ENCODE results near the gene UVSSA. TPM values are rescaled to one million over a fixed set of nuclear protein-coding genes. Genes with fewer than 3 reads are reported as not detected.
"Not testable (repeated sequence)": the region's sequence is repeated elsewhere in the genome, so short reads cannot be mapped to it uniquely, and the experiment has no call there.

UVSSA gene
- total RNA-seq, 1 experiment from 2014 or later: 26.3 TPM

DNA sequence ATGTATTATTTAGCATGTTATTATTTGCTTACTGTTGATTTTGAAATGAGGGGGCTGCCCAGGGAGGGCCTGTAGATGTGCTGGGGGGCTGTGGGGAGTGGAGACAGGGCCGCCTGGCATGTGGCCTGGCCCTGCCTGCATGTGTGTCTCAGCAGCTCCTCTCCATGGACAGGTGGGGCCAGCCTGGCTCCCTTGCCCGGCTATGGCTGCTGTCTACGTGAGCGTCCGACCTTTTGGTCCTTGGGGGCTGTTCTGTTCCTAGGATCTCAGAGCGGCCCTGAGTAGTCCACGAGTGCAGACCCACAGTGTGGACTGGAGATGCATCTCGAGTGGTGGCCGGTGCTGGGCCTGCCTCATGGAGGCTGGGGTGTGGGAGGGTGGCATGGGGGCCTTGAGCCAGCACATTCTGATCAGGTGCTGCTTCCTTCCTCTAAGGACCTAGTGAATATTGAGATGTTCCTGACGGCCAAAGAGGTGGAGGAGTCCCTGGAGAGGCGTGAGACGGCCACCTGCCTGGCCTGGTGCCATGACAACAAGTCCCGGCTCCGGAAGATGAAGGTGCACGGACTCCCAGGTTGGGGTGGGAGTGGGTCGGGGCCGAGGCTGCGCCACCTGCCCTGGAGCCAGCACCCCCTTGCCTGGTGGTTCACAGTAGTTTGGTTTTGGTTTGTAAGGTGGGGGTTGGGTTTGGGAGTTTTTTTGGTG, 24.9 kb upstream of the UVSSA start:
- Histone ChIP-seq H3K9me3 (no peaks in the 10 kb centered on the region), H3K36me3 (ENCODE audit: control insufficient read depth, insufficient read depth, low read length) (peaks cover 1% of the 10 kb centered on the region; the same call in 1 of the 2 replicates), H3K4me1 (no peaks in the 10 kb centered on the region), H3K27me3 (replicated peaks; ENCODE audit: control insufficient read depth, insufficient read depth, low read length) (no peaks in the 10 kb centered on the region), H3K4me3 (ENCODE audit: low read depth, low read length) (no peak overlapping the region)
- Mint-ChIP-seq H3K9me3 (ENCODE audit: unreplicated experiment) (no peaks in the 10 kb centered on the region), H3K4me3 (ENCODE audit: unreplicated experiment) (no peak overlapping the region), H3K27me3 (ENCODE audit: insufficient read depth, unreplicated experiment) (no peaks in the 10 kb centered on the region), H3K36me3 (ENCODE audit: insufficient read depth, unreplicated experiment) (peaks cover 38% of the 10 kb centered on the region), H3K27ac (ENCODE audit: unreplicated experiment) (no peak overlapping the region), H3K4me1 (ENCODE audit: low read depth, unreplicated experiment) (no peaks in the 10 kb centered on the region)
- TF ChIP-seq, protein P1, sequence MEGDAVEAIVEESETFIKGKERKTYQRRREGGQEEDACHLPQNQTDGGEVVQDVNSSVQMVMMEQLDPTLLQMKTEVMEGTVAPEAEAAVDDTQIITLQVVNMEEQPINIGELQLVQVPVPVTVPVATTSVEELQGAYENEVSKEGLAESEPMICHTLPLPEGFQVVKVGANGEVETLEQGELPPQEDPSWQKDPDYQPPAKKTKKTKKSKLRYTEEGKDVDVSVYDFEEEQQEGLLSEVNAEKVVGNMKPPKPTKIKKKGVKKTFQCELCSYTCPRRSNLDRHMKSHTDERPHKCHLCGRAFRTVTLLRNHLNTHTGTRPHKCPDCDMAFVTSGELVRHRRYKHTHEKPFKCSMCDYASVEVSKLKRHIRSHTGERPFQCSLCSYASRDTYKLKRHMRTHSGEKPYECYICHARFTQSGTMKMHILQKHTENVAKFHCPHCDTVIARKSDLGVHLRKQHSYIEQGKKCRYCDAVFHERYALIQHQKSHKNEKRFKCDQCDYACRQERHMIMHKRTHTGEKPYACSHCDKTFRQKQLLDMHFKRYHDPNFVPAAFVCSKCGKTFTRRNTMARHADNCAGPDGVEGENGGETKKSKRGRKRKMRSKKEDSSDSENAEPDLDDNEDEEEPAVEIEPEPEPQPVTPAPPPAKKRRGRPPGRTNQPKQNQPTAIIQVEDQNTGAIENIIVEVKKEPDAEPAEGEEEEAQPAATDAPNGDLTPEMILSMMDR (IDR thresholded peaks at IDR 0.05; ENCODE audit: insufficient read depth in 1 of 2, low read depth in 1 of 2, low read length in 1 of 2, severe bottlenecking in 1 of 2, unreplicated experiment in 1 of 2): no peak
- CTCF ChIA-PET: no interaction called here
- POLR2A ChIA-PET: interaction anchor here (0.5 kb wide), 1 partner anchor 25 kb away, joined by 3 read pairs; no protein-coding TSS in a partner anchor
- no TSS peak for BruUV-seq (replicated peaks)
- no peak for DNase-seq
- intact Hi-C loops (cut with micrococcal nuclease; ENCODE audit: unreplicated experiment): no loop called here

DNA sequence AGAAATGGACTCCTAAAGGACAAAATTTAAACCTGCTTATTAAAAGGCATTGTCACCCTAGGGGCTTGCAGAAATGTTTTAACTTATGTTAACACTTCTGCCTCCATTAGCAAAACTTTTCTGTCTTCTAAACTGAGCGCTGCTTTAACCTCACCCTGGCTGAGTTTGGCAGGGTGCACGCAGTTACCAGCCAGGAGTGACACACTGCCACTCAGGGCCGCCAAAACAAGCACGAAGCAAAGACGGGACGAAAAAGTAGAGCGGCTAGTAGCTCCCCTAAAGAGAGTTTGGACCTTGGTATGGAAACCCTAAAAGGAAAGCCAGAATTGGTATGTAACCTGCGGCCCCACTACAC, 23.8 kb upstream of the UVSSA start:
- H3K36me3 Mint-ChIP-seq (ENCODE audit: insufficient read depth, unreplicated experiment): peaks cover 29% of the 10 kb centered on the region
- Histone ChIP-seq H3K9me3 (no peaks in the 10 kb centered on the region), H3K36me3 (ENCODE audit: control insufficient read depth, insufficient read depth, low read length) (peaks cover 1% of the 10 kb centered on the region; the same call in 1 of the 2 replicates), H3K4me3 (ENCODE audit: low read depth, low read length) (no peak overlapping the region), H3K4me1 (no peaks in the 10 kb centered on the region), H3K27me3 (replicated peaks; ENCODE audit: control insufficient read depth, insufficient read depth, low read length) (no peaks in the 10 kb centered on the region)
- no peaks in the 10 kb centered on the region for H3K9me3 Mint-ChIP-seq (ENCODE audit: unreplicated experiment)
- no TSS peak for BruUV-seq (replicated peaks)
- no peak overlapping the region for H3K27ac Mint-ChIP-seq (ENCODE audit: unreplicated experiment)
- intact Hi-C loops (cut with micrococcal nuclease; ENCODE audit: unreplicated experiment): no loop called here
- CTCF ChIA-PET: no interaction called here
- no peaks in the 10 kb centered on the region for H3K4me1 Mint-ChIP-seq (ENCODE audit: low read depth, unreplicated experiment)
- H3K4me3 Mint-ChIP-seq (ENCODE audit: unreplicated experiment): no peak overlapping the region
- POLR2A ChIA-PET: no interaction called here
- no peaks in the 10 kb centered on the region for H3K27me3 Mint-ChIP-seq (ENCODE audit: insufficient read depth, unreplicated experiment)
- TF ChIP-seq, protein P1 (IDR thresholded peaks at IDR 0.05; ENCODE audit: insufficient read depth in 1 of 2, low read depth in 1 of 2, low read length in 1 of 2, severe bottlenecking in 1 of 2, unreplicated experiment in 1 of 2): no peak
- no peak for DNase-seq

GRCh38 chr4:1323635-1324442, 23.2 kb upstream of the UVSSA start:
- H3K9me3 ChIP-seq: no peaks in the 10 kb centered on the region
- ChIA-PET CTCF (no interaction called here), POLR2A (no interaction called here)
- peaks cover 1% of the 10 kb centered on the region; the same call in 1 of the 2 replicates for H3K36me3 ChIP-seq (ENCODE audit: control insufficient read depth, insufficient read depth, low read length)
- Mint-ChIP-seq H3K4me1 (ENCODE audit: low read depth, unreplicated experiment) (no peaks in the 10 kb centered on the region), H3K36me3 (ENCODE audit: insufficient read depth, unreplicated experiment) (peaks cover 23% of the 10 kb centered on the region), H3K27ac (ENCODE audit: unreplicated experiment) (no peak overlapping the region), H3K9me3 (ENCODE audit: unreplicated experiment) (no peaks in the 10 kb centered on the region), H3K27me3 (ENCODE audit: insufficient read depth, unreplicated experiment) (no peaks in the 10 kb centered on the region), H3K4me3 (ENCODE audit: unreplicated experiment) (no peak overlapping the region)
- no peaks in the 10 kb centered on the region for H3K27me3 ChIP-seq (replicated peaks; ENCODE audit: control insufficient read depth, insufficient read depth, low read length)
- intact Hi-C loops (cut with micrococcal nuclease; ENCODE audit: unreplicated experiment): no loop called here
- no peak overlapping the region for H3K4me3 ChIP-seq (ENCODE audit: low read depth, low read length)
- BruUV-seq (replicated peaks): no TSS peak
- no peaks in the 10 kb centered on the region for H3K4me1 ChIP-seq
- no peak for DNase-seq
- TF ChIP-seq, protein P1 (IDR thresholded peaks at IDR 0.05; ENCODE audit: insufficient read depth in 1 of 2, low read depth in 1 of 2, low read length in 1 of 2, severe bottlenecking in 1 of 2, unreplicated experiment in 1 of 2): no peak

DNA sequence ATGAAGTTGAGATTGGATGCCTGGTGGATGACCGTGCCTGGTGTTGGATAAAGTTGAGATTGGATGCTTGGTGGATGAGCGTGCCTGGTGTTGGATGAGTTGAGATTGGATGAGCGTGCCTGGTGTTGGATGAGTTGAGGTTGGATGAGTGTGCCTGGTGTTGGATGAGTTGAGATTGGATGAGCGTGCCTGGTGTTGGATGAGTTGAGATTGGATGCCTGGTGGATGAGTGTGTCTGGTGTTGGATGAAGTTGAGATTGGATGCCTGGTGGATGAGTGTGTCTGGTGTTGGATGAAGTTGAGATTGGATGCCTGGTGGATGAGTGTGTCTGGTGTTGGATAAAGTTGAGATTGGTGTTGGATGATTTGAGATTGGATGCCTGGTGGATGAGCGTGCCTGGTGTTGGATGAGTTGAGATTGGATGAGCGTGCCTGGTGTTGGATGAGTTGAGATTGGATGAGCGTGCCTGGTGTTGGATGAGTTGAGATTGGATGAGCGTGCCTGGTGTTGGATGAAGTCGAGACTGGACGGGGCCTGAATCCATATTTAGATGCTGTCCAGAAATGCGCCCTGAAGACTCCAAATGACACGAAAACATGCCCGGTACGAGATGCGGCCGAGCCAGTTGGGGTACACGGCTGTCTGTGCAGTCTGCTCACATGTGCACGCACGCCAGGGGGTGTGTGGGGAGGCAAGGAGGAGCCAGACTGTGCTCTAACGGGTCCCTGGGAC, 22.4 kb upstream of the UVSSA start:
- POLR2A ChIA-PET: not testable (repeated sequence)

More for the DNA sequence above, 22.4 kb upstream of the UVSSA start:
- H3K4me3 Mint-ChIP-seq (ENCODE audit: unreplicated experiment); intact Hi-C loops (cut with micrococcal nuclease; ENCODE audit: unreplicated experiment); H3K9me3 Mint-ChIP-seq (ENCODE audit: unreplicated experiment); H3K27me3 Mint-ChIP-seq (ENCODE audit: insufficient read depth, unreplicated experiment); H3K4me1 ChIP-seq; H3K27ac Mint-ChIP-seq (ENCODE audit: unreplicated experiment); H3K36me3 ChIP-seq (ENCODE audit: control insufficient read depth, insufficient read depth, low read length); H3K4me1 Mint-ChIP-seq (ENCODE audit: low read depth, unreplicated experiment); BruUV-seq (replicated peaks); CTCF ChIA-PET; DNase-seq; H3K4me3 ChIP-seq (ENCODE audit: low read depth, low read length); H3K27me3 ChIP-seq (replicated peaks; ENCODE audit: control insufficient read depth, insufficient read depth, low read length); H3K9me3 ChIP-seq: not testable (repeated sequence)
- H3K36me3 Mint-ChIP-seq (ENCODE audit: insufficient read depth, unreplicated experiment): peaks cover 22% of the 10 kb centered on the region
